GM10248 (cell line): ENCODE data around the gene GATM.
"Not testable (repeated sequence)": the region's sequence is repeated elsewhere in the genome, so short reads cannot be mapped to it uniquely, and the experiment has no call there.

Experiments
- CTCF ChIA-PET: fragments of 300-600 bp; sonication (Branson Sonifier 250); formaldehyde crosslinking; extraction: SDS; loops from one replicate; lab custom pipeline; 2021; ENCODE audit warnings: antibody characterized with exemption; lab: Yijun Ruan, JAX
- POLR2A ChIA-PET: fragments of 350-650 bp; sonication (Branson Sonifier 250); formaldehyde crosslinking; extraction: SDS; loops from one replicate; lab custom pipeline; 2020; ENCODE audit warnings: antibody characterized with exemption; lab: Yijun Ruan, JAX
- DNase-seq: peaks from one replicate; pipeline ENCODE4 v3.0.0; 2012; ENCODE audit errors: extremely low spot score
- CTCF ChIP-seq: IDR thresholded peaks from 2 replicates; pipeline ENCODE4 v1.5.1; 2012; ENCODE audit warnings: mild to moderate bottlenecking, low read depth; ENCODE audit errors: extremely low read depth, missing control alignments, control extremely low read depth

Gene GATM

GRCh38 chr15:45314960-45315359, 63.4 kb downstream of the GATM start:
- DNase-seq, result no peak
- TF ChIP-seq CTCF, result peak; percentile 19
- ChIA-PET POLR2A (no interaction called here), CTCF (interaction anchor here (0.7 to 1.9 kb wide), 12 partner anchors 8 to 116 kb away, joined by 3 to 17 read pairs (median 3); no protein-coding TSS in a partner anchor)

GRCh38 chr15:45314117-45314516, 64.2 kb downstream of the GATM start:
- POLR2A ChIA-PET, DNase-seq: not testable (repeated sequence)
- CTCF ChIA-PET, result interaction anchor here (0.7 to 1.9 kb wide), 10 partner anchors 10 to 117 kb away, joined by 3 to 17 read pairs (median 3); no protein-coding TSS in a partner anchor
